HG03108 (cell line): Measurements from ENCODE around the gene SIK3.

Source experiments
- ATAC-seq: cut with Tn5 transposase; IDR thresholded peaks from one replicate; pipeline ENCODE4 v1.9.1; 2021; ENCODE audit warnings: moderate library complexity; ENCODE audit not compliant: unreplicated experiment

Gene SIK3

GRCh38 chr11:116871248-116871647 lies 227.0 kb downstream of the SIK3 start:
- ATAC-seq, result no peak

DNA sequence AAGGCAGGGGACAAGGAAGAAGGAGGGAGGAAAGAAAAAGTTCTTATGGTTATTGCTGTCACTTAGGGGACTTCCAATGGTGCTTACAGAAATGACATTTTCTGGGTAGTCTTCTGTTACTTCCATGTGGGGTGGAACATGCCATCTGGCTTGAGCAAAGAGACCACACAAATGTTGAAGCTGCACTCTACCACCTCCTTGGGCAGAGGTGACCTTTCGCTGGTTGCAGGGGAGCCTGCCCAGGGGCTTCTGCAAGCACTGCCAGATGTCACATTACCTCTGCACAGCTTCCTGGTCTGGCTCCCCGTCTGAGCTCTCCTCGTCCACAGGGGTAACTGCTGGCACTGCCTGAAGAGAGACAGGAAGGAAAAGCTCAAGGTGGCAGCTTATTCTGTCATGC lies 228.2 kb downstream of the SIK3 start:
- no peak for ATAC-seq

GRCh38 chr11:116869610-116870009 lies 228.6 kb downstream of the SIK3 start:
- no peak for ATAC-seq

DNA sequence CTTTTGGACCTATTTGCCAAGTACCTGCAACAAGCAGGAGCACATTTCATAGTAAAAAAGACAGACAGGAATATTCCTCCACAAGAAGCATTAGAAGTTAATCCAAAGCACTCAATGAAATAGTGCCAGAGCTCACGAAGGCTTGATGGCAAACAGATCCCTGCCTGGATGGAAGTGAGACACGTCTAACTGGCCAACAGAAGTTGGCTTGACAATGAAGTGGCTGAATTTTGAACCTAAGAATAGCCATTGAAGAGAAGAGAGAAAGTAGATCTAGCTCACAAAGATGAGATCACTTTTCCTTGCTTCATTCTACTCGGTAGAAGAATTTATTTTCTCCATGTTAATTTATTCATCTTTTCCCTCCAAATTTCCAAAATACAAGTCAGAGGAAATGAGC lies 230.2 kb downstream of the SIK3 start:
- no peak for ATAC-seq

- ATAC-seq, result no peak
Observed at GRCh38 chr11:116867619-116868018, 230.6 kb downstream of the SIK3 start.

GRCh38 chr11:116866804-116867455 lies 231.3 kb downstream of the SIK3 start:
- ATAC-seq, result no peak

GRCh38 chr11:116865696-116866095 lies 232.5 kb downstream of the SIK3 start:
- ATAC-seq, result no peak

GRCh38 chr11:116864531-116864930 lies 233.7 kb downstream of the SIK3 start:
- no peak for ATAC-seq

DNA sequence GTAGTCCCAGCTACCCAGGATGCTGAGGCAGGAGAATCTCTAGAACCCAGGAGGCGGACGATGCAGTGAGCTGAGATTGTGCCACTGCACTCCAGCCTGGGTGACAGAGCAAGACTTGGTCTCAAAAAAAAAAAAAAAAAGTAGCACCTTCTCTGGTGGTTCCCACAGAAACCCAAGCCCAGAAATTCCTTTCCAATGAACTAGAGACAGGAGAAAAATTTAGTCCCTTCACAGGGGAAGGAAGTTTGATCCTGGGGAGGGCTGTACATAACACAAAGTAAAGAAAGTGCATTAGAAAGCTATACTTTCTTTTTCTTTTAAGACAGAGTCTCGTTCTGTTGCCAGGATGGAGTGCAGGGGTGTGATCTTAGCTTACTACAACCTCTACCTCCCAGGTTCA lies 235.3 kb downstream of the SIK3 start:
- no peak for ATAC-seq

DNA sequence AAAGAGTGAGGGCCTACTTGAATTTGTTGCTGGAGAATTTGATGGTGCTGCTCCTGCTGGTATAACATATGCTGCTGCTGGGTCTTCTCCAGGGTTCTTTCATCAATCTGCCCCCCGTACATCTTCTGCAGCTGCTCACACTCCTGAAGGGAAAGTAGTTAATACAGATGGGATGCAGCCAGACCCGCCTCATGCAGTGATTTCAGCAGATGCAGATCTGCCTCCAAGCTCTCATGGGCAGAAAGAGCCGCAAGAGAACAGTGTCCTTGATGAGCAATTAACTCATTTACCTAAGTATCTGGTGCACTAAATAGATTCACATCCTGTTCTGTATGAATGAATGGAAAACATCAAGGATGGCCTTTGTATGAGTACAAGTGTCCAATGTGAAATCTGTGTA lies 236.0 kb downstream of the SIK3 start:
- ATAC-seq, result no peak

DNA sequence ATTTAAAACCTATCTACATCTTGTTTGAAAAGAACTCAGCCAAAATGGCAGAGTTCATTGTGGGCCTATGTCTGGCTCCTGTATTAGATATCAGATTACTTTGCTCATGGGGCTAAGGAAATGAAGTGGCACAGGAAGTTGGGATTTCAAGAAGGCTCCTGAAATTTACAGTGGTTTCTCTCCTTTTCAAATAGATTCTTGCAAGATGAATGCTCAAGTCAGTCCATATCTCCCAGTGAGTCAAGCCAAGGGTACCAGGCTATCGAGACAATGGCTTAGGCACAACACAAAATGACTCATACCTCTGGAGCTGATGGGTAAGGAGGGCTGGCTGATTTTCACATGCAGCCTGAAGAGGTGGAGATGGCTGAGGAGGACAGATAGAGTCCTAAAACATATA lies 236.7 kb downstream of the SIK3 start:
- ATAC-seq, result no peak

- ATAC-seq, result no peak
Observed at GRCh38 chr11:116860303-116860702, 237.9 kb downstream of the SIK3 start.

DNA sequence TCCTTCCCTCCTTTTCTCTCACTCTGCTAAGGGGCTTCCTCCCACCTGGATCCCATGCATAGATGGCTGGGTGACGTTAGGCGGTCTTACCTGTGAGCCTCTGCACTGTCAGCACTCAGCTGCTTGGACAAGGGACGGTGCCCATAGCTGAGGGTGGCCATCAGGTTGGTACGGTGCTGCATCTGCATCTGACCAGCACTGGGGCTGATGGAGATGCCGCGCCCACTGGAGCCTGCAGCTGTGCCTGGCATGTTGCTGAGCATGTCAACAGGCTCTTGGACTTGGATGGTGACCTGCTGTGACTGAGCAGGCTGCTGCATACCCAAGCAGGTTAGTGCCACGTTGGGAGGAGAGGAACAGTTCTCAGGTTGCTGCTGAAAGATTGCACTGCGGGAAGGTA lies 239.1 kb downstream of the SIK3 start:
- ATAC-seq, result no peak

DNA sequence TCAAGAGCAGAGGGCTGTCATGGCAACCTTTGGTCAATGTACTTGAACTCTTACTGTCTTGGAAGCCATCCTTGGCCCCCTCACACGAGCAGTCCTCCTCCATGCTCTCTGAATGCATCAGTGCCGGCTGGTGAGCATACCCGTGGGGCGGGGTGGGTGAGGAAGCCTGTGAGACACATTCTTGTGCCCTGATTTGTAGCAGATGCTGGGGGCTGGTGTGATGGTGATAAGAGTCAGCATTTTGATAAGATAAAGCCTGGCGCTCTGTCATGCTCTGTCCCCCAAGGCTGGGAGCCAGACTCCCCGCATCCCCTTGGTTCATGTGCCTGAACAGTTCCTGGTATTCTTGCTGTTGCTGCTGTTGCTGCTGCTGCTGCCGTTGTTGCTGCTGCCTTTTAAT lies 240.3 kb downstream of the SIK3 start:
- ATAC-seq, result no peak

DNA sequence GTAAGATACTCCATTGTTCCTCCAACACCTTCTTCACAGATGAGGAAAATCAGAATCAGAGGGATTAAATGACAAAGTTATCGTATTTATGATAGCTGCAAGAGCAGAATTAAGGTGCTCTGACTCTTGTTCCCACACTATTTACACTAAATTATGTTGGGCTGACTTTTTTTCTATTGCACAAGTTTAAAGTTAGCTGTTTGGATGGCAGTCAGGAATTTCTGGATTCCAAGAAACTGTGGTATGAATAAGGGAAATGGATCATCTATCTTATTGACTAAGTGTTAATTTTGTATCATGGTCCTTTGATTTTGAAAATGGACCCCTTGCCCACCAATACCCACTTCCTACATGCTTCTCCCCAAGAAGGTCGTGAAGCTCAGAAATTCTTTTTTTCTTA lies 240.9 kb downstream of the SIK3 start:
- ATAC-seq, result no peak

- ATAC-seq, result no peak
Observed at GRCh38 chr11:116856423-116856822, 241.8 kb downstream of the SIK3 start.

DNA sequence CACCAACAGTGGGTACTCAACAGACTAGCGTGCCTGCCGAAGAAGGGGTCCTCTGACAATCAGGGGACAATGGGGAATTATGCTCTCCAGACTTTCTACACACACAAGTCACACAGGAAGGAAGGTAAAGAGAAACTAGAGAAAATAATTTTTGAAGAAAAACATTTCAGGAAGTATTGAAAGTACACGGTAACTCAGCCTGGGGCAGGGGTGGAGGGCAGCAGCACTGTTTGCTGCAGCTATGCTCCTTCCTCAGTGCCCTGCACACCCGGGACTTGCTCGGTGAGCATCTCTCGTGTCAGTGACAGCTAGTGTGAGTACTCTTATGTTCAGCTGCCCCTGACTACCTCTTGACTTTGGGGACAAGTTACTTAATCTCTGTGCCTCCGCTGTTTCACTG lies 242.8 kb downstream of the SIK3 start:
- no peak for ATAC-seq

DNA sequence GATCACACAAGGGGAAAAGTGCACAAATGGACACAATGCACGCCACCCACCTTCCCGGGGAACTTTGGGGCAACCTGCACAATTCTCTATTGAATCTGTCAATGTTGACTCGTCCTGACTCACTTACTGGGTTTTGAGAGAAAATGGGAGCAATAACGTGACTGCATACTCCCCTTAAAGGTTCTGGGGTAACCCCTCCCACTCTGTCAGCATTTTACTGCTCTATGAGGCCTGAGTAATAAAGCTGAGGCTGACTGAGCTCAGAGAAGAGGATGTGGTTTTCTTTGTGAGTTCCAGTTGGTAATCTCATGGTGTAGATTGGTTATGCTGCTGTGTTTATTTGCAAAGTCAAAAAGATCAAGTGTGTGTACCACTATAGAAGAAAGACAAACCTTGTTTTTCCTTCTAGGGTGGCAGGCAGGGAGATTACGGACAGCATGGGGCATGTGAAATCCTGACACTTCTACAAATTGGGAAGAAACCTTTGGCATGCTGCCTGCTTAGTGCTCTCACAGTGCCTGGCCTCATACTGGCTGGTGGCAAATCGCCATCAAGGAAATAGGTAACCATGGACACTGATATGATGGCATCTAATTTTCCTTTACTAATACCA lies 244.7 kb downstream of the SIK3 start:
- ATAC-seq, result peak; percentile 93

DNA sequence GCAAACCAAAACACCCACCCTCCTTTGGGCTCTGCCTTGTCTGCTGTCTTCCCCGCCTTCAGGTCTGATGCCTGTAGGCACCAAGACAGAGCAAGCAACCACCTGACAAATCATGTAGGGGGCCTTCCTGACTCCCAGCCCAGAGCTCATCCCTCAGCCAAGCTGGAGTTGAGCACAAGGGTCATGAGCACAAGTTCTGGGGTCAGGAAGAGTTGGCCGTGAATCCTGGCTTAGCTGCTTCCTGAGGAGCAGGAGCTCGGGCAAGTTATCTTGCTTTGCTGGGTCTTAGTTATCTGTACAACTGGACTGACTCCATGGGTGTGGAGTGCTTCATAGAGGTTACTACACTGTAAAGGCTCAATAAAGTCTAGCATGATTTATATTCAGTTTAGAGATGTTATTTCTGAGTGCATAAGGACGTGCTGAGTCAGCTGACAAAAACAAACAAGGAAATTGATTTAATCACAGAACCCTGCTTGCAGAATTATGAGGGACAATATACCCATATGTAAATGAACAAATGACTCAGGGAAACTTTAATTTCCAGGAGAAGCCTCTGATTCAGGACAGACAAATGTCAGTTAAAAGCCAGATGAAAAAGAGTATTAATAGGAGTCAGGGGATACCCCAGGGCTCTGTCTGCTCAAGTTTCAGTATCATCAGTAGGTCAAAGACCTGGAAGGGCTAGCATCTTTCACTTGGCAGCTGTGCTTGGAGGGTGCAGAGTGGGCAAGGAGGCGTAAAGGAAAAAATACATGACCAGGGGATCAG lies 245.8 kb downstream of the SIK3 start:
- ATAC-seq, result peak; percentile 52

GRCh38 chr11:116851626-116852025 lies 246.6 kb downstream of the SIK3 start:
- ATAC-seq, result no peak

GRCh38 chr11:116849486-116849885 lies 248.7 kb downstream of the SIK3 start:
- no peak for ATAC-seq

GRCh38 chr11:116849060-116849459 lies 249.2 kb downstream of the SIK3 start:
- ATAC-seq, result no peak
